Duodenal mucosa (tissue), 2 donors: ENCODE data around the gene PHACTR2.

ENCODE experiments used
- H3K27ac ChIP-seq: one replicate; pipeline ENCODE4 v1.7.0; 2013; ENCODE audit warnings: low read depth, low read length
- H3K27me3 ChIP-seq, 2 donors: one replicate each; pipeline ENCODE4 v1.7.0; 2013; ENCODE audit warnings: low read length in 2 of 2, control low read depth in 1 of 2; ENCODE audit not compliant: insufficient read depth in 2 of 2, control insufficient read depth in 1 of 2
- H3K36me3 ChIP-seq, 2 donors: one replicate each; pipeline ENCODE4 v1.7.0; 2013; ENCODE audit warnings: low read length in 2 of 2, control low read depth in 1 of 2; ENCODE audit not compliant: insufficient read depth in 2 of 2, control insufficient read depth in 1 of 2
- H3K4me1 ChIP-seq, 2 donors: one replicate each; pipeline ENCODE4 v1.7.0; 2013; ENCODE audit warnings: low read length in 2 of 2, control low read depth in 1 of 2; ENCODE audit not compliant: insufficient read depth in 2 of 2, control insufficient read depth in 1 of 2
- H3K4me3 ChIP-seq, 2 donors: one replicate each; pipeline ENCODE4 v1.7.0; 2013; ENCODE audit warnings: low read length in 2 of 2, low read depth in 1 of 2
- H3K9ac ChIP-seq, 2 donors: one replicate each; pipeline ENCODE4 v1.7.0; 2013; ENCODE audit warnings: low read length in 2 of 2, low read depth in 1 of 2
- H3K9me3 ChIP-seq, 2 donors: one replicate each; pipeline ENCODE4 v1.7.0; 2013; ENCODE audit warnings: low read length in 2 of 2, control low read depth in 1 of 2; ENCODE audit not compliant: control insufficient read depth in 1 of 2

Gene PHACTR2

DNA sequence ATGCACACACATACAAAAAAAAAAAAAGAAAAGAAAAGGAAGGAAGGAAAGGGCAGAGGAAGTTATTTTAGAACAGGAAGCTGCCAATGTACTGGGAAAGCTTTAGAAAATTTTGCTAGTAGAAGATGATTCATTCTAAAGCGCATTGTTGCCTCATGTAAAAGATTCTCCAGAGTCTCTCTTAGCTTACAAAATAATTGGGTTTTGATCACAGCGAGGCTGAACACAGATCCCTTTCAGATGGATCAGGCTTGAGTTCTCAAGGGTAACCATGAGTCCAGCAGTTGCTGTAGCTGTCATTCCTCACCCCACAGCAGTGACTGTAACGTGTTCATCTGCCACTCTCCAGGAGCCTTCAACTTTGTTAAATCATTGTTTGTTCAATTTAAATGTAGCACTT, 81.9 kb downstream of the PHACTR2 start:
- Histone ChIP-seq H3K9me3 (no peaks in the 10 kb centered on the region), H3K27me3 (no peaks in the 10 kb centered on the region), H3K36me3 (peaks cover 3 to 6% of the 10 kb centered on the region in 2 donors), H3K9ac (no peak overlapping the region), H3K4me3 (no peak overlapping the region), H3K4me1 (no peaks in the 10 kb centered on the region), H3K27ac (no peak overlapping the region)

DNA sequence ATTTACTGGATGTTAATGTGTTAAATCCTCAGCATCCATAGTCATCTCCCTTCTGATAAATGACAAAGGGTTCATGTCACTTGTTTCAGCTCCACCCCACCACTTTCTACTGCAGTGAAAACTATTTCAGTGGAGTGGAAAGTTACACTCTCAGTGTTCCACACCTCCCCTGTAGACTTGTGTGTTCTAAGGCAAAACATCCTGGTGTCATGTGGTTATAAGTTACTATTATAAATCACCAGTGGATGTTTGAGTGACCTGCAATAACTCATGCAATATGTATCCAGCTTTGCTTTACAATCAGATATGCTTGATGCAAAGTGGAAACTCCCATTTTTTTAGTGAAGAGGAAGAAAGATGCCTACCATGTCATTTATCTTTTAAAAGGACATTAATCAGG, 83.3 kb downstream of the PHACTR2 start:
- Histone ChIP-seq H3K4me1 (no peaks in the 10 kb centered on the region), H3K4me3 (no peak overlapping the region), H3K9ac (no peak overlapping the region), H3K9me3 (no peaks in the 10 kb centered on the region), H3K27ac (no peak overlapping the region), H3K27me3 (no peaks in the 10 kb centered on the region), H3K36me3 (peaks cover 12 to 14% of the 10 kb centered on the region in 2 donors)

DNA sequence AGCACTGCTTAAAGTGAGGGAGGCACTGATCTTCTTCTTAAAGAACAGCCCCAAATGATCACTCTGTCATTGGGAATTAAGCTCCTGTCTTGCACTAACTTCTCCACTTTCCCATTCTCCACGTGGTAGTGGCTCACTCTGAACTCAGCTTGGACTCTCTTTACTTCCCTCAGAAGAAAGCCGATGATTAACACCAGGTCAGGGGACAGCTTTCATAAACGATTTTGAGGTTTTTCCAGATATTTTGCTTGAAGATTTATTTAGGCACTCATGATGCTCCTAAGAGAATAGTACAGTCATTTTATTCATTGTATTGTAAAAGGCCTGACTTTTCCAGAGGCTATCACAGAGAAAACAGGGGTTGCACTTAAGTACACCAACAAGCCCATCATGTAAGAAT, 84.4 kb downstream of the PHACTR2 start:
- H3K4me3 ChIP-seq = no peak overlapping the region
- peaks cover 12 to 16% of the 10 kb centered on the region in 2 donors for H3K36me3 ChIP-seq
- no peaks in the 10 kb centered on the region for H3K27me3 ChIP-seq
- no peaks in the 10 kb centered on the region for H3K9me3 ChIP-seq
- no peak overlapping the region for H3K9ac ChIP-seq
- H3K27ac ChIP-seq = no peak overlapping the region
- H3K4me1 ChIP-seq = no peaks in the 10 kb centered on the region

DNA sequence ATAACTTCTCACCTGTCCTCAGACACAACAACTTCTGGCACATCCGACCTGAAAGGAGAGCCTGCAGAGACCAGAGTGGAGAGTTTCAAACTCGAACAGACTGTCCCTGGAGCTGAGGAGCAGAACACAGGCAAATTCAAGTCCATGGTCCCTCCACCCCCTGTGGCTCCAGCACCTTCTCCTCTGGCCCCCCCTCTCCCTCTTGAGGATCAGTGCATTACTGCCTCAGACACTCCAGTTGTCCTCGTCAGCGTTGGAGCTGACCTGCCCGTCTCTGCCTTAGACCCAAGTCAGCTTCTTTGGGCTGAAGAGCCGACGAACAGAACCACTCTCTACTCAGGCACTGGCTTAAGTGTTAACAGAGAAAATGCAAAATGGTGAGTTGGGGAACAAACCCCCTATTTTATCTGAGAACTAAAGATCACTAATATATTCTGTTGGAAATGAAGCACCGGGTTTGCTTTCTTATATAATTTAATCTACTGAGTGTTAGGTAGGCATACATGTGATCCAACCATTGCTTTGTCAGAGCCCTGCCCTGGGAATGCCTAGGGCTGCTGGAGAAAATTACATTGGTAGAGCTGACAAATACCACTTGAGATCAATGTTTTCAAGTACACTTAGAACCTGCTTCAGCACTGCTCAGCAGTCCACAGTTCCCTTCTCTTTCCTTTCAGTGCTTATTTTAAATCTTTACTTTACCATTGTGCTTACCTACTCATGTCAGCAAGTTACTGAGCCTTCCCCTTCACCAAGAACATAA, 87.8 kb downstream of the PHACTR2 start:
- no peaks in the 10 kb centered on the region for H3K9me3 ChIP-seq
- H3K36me3 ChIP-seq = peaks cover 13 to 21% of the 10 kb centered on the region in 2 donors
- H3K4me1 ChIP-seq = no peaks in the 10 kb centered on the region
- H3K27me3 ChIP-seq = no peaks in the 10 kb centered on the region
- H3K27ac ChIP-seq = no peak overlapping the region
- H3K9ac ChIP-seq = no peak overlapping the region
- H3K4me3 ChIP-seq = no peak overlapping the region

DNA sequence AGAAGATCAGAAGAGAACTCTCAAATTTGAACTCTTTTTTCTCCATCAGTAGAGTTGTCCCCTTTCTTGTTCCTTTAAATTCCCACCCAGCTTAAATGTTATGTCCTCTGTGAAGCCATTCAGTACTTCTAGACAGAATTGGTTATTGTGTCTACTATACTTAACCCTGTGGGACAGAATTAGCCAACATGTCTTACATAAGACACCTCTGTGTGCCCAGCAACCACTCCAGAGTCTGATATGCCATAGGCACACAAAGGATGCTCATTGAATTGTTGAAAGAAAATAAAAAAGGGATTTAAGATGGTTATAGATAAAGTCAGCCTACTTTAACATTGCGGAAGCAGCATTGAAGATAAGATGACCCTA, 88.4 kb downstream of the PHACTR2 start:
- Histone ChIP-seq H3K36me3 (peaks cover 13 to 17% of the 10 kb centered on the region in 2 donors), H3K27me3 (no peaks in the 10 kb centered on the region), H3K27ac (no peak overlapping the region), H3K4me1 (no peaks in the 10 kb centered on the region), H3K4me3 (no peak overlapping the region), H3K9ac (no peak overlapping the region), H3K9me3 (no peaks in the 10 kb centered on the region)

DNA sequence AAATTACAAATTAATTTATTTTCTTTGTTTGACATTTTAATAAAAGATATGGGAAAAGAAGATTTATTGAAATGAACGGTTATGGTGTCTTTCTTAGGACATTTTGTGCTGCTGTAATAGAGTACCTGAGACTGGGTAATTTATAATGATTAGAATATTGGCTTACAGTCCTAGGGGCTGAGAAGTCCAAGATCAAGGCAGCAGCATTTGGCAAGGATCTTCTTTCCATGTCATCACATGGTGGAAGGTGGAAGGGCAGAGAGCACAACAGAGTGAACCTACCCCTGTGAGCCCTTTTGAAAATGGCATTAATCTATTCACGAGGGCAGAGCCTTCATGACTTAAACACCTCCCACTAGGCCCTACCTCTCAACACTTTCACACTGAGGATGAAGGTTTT, 89.7 kb downstream of the PHACTR2 start:
- Histone ChIP-seq H3K9me3 (no peaks in the 10 kb centered on the region), H3K27me3 (no peaks in the 10 kb centered on the region), H3K4me1 (peaks cover 0 to 4% of the 10 kb centered on the region in 2 donors), H3K36me3 (peaks cover 16 to 20% of the 10 kb centered on the region in 2 donors), H3K27ac (no peak overlapping the region), H3K4me3 (no peak overlapping the region), H3K9ac (no peak overlapping the region)

DNA sequence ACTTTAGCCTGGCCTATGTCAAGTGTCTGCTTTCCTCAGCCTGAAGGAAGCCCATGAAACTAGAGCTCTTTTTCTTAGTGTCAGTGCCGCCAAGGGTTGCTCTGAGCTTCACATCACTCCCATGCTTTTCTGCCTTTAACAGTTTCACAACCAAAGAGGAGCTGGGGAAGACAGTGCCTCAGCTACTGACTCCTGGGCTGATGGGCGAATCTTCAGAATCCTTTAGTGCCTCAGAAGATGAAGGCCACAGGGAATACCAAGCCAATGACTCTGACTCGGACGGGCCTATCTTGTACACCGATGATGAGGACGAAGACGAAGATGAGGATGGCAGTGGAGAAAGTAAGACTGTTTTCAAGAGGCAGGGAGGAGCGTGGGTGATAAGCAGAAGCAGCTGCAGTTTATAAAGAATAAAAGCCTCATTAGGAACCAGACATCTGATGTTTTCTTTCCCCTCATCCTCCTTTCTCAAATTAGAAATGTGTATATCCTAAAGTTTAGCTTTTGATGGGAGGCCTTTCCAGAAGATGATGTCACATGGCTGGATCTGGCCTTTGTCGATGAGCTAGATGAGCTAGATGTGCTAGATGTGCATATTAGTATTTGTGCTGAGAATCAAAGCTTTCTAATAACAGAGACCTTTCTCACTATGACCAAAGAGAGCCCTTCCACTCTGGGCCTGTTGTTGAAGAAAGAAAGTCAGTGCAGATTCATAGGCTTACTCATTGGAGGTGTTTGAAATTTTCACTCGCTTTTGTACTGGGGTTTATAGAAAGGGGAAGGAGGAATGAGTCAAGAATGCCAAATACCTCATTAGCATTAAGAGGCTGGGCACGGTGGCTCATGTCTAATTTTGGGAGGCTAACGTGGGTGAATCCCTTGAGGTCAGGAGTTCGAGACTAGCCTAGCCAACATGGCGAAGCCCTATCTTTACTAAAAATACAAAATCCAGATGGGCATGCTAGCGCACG, 94.6 kb downstream of the PHACTR2 start:
- Histone ChIP-seq H3K27ac (no peak overlapping the region), H3K36me3 (peaks cover 25 to 29% of the 10 kb centered on the region in 2 donors), H3K4me1 (peaks cover 0 to 5% of the 10 kb centered on the region in 2 donors)

DNA sequence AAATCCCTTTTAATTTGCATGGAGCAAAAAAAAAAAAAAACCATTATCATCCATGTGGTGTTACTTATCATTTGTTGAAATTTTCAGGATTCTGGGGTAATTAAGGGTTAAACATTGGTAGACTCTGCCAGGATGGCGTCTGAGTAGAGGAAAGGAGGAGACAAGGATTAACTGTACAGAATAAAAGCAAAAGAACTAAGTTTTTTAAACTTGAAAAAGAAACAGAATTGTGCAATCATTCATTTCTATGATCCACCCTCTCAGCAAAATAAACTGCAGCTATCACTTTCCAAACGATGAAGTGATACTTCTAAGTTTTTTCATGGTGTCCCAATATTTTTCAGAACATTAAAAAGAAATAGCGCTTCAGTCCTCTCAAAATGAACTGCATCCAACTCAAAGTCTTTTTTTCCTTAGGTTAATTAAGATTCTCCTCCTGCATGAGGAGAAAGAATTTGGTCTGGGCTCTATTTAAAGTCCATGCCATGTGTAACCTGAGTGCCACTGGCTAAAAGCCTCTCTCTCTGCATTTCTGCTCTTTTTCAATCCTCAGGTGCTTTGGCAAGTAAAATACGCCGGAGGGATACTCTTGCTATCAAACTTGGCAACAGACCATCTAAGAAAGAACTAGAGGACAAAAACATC, 95.9 kb downstream of the PHACTR2 start:
- Histone ChIP-seq H3K9ac (no peak overlapping the region), H3K4me3 (no peak overlapping the region), H3K9me3 (no peaks in the 10 kb centered on the region), H3K27ac (no peak overlapping the region), H3K27me3 (no peaks in the 10 kb centered on the region), H3K36me3 (peaks cover 24 to 29% of the 10 kb centered on the region in 2 donors), H3K4me1 (peaks cover 0 to 5% of the 10 kb centered on the region in 2 donors)

More for the DNA sequence above, 94.6 kb downstream of the PHACTR2 start:
- no peaks in the 10 kb centered on the region for H3K27me3 ChIP-seq
- H3K9me3 ChIP-seq = no peaks in the 10 kb centered on the region
- no peak overlapping the region for H3K9ac ChIP-seq
- no peak overlapping the region for H3K4me3 ChIP-seq

DNA sequence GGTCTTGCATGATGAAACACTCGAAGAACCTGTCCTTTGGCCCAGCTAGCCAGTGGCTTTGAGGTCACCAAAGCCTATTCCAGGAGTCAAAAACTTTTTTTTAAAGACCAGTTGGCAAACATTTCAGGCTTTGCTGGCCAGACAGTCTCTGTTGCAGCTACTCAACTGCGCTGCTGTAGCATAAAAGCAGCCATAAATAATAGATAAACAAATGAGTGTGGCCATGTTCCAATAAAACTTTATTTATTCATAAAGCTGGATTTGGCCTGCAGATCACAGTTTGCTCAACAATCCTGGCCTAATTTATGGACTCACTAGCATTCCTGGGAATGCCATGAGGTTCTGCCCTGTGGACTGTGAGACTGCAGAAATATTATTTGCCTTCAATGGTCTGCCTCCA, 96.6 kb downstream of the PHACTR2 start:
- H3K27ac ChIP-seq = no peak overlapping the region
- H3K27me3 ChIP-seq = no peaks in the 10 kb centered on the region
- H3K4me3 ChIP-seq = no peak overlapping the region

DNA sequence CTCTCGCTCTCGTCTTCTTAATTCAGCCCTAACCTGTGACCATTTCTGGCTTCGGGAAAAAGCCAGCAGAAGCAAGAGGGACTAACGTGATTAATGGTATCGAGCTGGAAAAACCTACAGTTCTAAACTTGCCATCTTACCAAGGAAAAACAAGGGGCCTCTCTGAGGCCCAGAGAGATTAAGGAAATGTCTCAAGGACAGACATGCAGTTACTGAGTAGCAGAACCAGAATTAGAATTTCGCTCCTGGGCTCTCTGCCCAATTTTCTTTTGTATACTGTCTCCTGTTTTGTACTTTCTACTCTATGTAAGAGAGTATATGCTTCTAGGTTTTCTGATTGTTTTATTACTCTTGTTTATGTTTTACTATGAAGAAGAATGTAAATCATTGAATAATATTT, 97.6 kb downstream of the PHACTR2 start:
- Histone ChIP-seq H3K9me3 (no peaks in the 10 kb centered on the region), H3K9ac (no peak overlapping the region), H3K4me1 (peaks cover 0 to 5% of the 10 kb centered on the region in 2 donors), H3K4me3 (no peak overlapping the region), H3K36me3 (peaks cover 24 to 32% of the 10 kb centered on the region in 2 donors), H3K27ac (no peak overlapping the region), H3K27me3 (no peaks in the 10 kb centered on the region)

More for the DNA sequence above, 96.6 kb downstream of the PHACTR2 start:
- Histone ChIP-seq H3K9ac (no peak overlapping the region), H3K9me3 (no peaks in the 10 kb centered on the region), H3K4me1 (peaks cover 0 to 5% of the 10 kb centered on the region in 2 donors), H3K36me3 (peaks cover 24 to 32% of the 10 kb centered on the region in 2 donors)
